GM12875 (cell line): Measurements from ENCODE around the gene PCF11.
"Not testable (repeated sequence)": the region's sequence is repeated elsewhere in the genome, so short reads cannot be mapped to it uniquely, and the experiment has no call there.

Experiments
- H3K4me3 ChIP-seq: one replicate; pipeline ENCODE4 v1.5.1; 2011; ENCODE audit warnings: low read depth, low read length, control low read depth
- CTCF ChIP-seq: IDR thresholded peaks from 2 replicates; pipeline ENCODE4 v1.5.1; 2011; ENCODE audit warnings: low read depth, mild to moderate bottlenecking, control low read depth, inconsistent platforms, low read length, moderate library complexity, borderline replicate concordance; ENCODE audit not compliant: insufficient read depth

PCF11 gene

GRCh38 chr11:83200035-83200434, 43.1 kb downstream of the PCF11 start:
- TF ChIP-seq CTCF: no peak
- H3K4me3 ChIP-seq: no peak overlapping the region

GRCh38 chr11:83205608-83206185, 48.8 kb downstream of the PCF11 start:
- no peak for TF ChIP-seq CTCF

GRCh38 chr11:83206221-83206620, 49.3 kb downstream of the PCF11 start:
- H3K4me3 ChIP-seq: no peak overlapping the region
- no peak for TF ChIP-seq CTCF

More at GRCh38 chr11:83205608-83206185, 48.8 kb downstream of the PCF11 start:
- no peak overlapping the region for H3K4me3 ChIP-seq

GRCh38 chr11:83206771-83207382, 49.9 kb downstream of the PCF11 start:
- not testable (repeated sequence) for H3K4me3 ChIP-seq

GRCh38 chr11:83219095-83219494, 62.2 kb downstream of the PCF11 start:
- 0 out of 2 replicates have a peak, but pooled peaks have one; percentile 2 for TF ChIP-seq CTCF
- H3K4me3 ChIP-seq: no peak overlapping the region

- no peak for TF ChIP-seq CTCF
- no peak overlapping the region for H3K4me3 ChIP-seq
Observed at GRCh38 chr11:83220260-83220659, 63.3 kb downstream of the PCF11 start.

GRCh38 chr11:83221694-83222093, 64.8 kb downstream of the PCF11 start:
- no peak for TF ChIP-seq CTCF
- no peak overlapping the region for H3K4me3 ChIP-seq
